Stimulated activated CD4-positive, alpha-beta T cell treated with anti-CD3 and anti-CD28 coated beads, Interleukin-2, amount 100 ng/mL, for 4 hours (primary cell): ENCODE measurements around the gene C19orf73.
"Not testable (repeated sequence)": the region's sequence is repeated elsewhere in the genome, so short reads cannot be mapped to it uniquely, and the experiment has no call there.

Experiments used
- DNase-seq: peaks from one replicate; pipeline ENCODE4 v3.0.0-alpha.2; 2020; ENCODE audit warnings: low read depth

C19orf73 gene

DNA sequence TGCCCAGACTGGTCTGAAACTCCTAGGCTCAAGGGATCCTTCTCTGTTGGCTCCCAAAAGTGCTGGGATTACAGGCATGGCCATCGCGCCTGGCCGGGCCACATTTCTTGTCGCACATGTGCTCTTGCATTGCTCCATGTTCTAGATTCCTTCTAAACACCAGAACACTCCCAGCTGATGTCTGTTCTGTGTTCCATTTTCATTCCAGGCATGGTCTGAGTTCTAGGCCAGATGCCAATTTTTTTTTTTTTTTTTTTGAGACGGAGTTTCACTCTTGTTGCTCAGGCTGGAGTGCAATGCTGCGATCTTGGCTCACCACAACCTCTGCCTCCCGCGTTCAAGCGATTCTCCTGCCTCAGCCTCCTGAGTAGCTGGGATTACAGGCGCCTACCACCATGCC is 2.9 kb upstream of the C19orf73 start:
- not testable (repeated sequence) for DNase-seq

DNA sequence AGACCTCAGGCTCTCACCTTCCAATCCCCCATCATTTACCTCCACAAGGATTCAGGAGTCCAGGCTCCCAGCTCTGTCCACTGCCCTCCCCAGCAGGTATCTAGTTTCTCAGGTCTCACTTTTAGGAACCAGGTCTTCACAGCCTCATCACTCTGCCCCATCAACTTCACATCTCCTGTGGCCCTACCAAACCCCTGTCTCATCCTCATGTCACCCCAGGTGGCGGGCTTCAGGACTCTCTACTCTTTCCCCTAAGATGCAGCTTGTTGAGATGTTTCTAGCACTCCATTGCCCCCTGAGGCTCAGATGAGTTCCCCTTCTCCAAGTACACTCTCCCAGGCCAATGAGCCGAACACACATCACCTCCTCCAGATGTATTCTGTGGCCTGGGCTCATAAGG is 1.9 kb upstream of the C19orf73 start:
- no peak for DNase-seq

DNA sequence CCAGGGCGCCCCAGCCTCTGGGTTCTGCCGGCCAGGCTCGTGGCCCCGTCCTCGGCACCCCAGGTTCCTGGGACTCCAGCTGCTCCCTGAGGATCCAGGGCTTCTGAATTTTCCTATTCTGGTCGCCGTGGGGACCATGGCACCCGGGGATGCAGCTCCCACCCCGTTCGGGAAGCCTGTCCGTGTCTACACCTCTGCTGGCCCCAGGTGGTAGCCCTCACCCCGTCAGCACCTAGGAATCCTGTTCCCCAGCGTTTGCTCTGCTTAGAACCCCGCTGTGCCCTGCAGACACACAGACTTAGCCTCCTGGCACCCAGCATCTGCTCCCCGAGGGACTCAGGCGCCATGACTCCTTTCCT is 1.4 kb upstream of the C19orf73 start:
- no peak for DNase-seq

DNA sequence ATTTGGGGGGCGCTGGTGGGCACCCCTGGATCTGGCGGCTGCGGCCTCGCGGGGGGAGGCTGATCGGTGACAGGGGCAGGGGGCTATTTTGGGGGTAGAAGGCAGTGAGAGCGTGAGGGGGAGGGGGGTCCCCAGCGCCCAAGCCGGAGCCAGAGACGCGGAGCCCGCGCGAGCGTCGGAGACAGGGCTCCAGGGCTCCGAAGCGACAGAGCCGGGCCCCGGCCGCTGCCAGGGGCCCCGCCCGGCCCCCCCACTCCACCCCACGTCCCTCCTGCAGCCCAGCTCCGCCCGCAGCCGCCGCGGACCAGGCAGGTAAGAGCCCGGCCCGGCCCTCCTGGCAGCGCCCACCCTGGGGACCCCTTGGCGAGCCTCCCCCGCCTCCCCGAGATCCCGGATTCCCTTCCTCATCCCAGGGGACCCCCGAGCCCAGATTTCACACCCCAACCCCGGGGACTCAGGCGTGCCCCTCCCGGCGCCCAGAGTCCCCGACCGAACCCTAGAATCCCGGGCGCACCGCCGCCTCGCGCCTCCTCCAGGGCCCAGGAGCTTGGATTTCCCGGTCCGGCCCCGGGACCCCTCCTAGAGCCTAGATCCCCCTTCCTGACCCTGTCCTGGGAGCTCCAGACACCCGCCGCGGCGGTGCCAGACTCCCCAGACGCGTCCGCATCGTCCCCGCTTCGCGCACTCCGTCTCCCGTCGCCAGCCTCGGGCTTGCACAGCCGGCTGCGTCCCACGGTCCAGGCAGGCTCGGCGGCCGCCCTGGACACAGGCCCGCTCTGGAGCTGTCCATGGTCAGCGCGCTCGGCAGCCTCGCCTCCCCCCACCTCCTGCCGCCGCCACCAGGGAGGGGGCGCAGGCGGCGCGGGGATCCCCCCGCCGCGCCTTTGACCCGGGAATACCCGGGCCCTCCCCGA is 725 bp upstream of the C19orf73 start, which contains the start of gene PPFIA3:
Gene PPFIA3, plus strand, starts transcription at position 134 of the 914 bp plus-strand sequence. CDS start 8,330 bp downstream, outside the sequence.
- no peak for DNase-seq

DNA sequence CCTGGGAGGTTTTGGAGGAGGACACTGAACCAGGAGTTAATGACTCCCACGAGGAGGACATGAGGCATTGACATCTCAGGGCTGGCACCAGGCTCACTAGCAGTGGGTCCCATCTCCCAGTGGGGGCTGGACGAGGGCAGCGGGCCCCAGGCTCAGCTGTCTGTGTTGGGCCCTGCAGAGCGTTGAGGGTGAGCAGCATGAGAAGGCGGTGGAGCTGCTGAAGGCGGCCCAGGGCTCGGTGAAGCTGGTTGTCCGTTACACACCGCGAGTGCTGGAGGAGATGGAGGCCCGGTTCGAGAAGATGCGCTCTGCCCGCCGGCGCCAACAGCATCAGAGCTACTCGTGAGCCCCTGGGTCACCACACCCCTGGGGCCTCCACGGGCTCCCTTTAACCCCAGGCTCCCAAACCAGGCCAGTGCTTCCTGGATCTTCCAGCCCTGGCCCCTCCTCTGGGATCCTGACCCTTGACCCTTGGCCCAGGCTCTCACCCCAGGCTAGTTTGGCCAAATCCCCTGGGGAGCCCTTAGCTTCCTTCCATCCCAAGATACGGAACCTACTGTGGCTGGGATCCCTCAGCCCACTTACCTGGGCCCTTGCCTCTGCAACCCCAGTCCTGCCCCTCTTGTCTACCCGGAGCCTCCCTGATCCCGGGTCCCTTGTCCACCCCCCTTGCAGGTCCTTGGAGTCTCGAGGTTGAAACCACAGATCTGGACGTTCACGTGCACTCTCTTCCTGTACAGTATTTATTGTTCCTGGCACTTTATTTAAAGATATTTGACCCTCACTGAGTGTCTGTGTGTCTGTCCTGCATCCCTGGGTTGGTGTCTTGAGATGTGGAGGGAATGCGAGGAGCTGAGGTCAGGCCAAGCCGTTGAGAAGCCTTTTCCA is 1.0 kb downstream of the C19orf73 start:
- DNase-seq = no peak

DNA sequence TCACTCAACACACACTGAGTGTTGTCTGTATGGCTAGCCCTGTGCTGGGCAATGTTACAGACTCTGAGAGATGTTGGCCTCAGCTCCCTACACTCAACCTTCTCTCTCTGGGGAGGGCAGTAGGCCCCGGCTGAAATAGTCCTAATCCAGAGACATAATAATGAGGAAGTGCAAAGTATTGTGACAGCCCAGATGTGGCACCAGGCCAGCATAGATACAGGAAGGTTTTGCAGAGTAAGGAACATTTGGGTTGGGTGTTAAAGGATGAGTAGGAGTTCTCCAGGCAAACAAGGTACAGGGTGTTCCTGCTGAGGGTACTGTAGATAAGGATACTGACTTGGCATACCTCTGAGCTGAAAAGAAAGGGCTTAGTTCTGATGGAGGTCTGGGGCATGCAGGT is 2.4 kb downstream of the C19orf73 start:
- DNase-seq = no peak

DNA sequence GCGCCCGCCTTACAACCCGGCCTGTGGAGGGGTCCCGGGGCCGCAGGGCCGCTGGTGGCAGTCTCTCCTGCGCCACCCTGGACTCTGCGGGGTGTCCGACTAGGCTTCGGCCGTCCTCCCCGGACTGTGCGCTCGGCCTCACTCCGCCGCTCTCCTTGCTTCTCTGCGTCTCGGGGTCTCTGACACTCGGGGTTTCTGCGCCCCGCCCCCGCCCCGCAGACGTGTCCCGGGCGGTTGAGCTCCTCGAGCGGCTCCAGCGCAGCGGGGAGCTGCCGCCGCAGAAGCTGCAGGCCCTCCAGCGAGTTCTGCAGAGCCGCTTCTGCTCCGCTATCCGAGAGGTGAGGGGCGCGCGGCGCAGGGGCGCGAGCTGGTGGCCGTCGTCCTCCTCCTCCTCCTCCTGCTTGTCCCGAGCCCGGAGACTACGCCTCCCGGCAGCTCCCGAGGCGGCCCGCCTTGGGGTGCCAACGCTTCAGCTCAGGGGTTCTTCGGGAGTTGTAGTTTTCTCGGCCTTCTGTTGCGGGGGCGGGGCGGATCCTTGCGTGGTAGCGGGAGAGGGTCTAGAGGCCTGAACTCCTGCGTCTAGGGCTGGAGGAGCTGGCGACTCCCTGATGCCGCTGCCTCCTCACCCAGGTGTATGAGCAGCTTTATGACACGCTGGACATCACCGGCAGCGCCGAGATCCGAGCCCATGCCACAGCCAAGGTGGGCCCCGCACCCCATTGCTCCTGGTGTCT is 4.1 kb downstream of the C19orf73 start:
- peak; percentile 43 for DNase-seq

DNA sequence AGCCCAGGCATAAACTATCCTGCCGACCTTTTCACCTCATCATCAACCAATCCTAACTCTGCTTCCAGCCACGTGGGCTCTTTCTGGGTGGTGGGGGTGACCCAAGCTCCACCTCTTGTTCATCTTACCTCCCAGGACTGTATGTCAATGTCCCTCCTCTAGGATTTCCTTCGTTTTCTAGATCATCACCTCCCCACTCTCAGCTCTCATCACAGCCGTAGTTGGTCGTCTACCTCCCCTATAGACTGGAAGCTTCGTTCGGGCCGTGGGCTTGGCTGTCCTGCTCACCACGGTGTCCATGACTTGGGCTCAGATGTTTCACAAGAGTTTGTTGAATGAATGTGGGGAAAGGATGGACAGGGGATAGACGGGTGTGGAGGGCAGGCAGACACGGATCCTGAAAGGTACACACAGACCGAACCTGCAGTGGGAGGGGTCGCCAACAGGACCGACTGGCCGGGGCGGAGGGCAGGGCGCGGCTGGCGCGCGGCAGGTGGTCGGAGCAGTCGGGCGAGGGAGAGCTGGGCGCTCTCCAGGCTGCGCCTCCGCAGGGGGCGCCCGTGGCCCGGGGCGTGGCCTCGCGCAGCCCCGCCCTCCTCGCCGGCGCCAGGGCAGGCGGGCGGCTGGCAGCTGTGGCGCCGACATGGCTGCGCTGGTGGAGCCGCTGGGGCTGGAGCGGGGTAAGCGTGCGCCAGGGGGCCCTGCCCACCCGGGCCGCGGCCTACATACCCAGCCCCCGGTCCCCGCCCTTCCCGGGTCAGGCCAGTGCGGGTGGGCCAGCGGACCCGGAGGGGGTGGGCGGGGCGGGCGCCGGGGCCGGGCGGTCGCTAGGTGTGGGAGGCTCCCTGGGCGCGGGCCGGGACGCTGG is 4.9 kb downstream of the C19orf73 start, which contains the start of gene LIN7B:
Gene LIN7B, plus strand, starts transcription at position 609 of the 868 bp plus-strand sequence. Its CDS starts 35 bp downstream, at position 644.
- DNase-seq = peak; percentile 57

DNA sequence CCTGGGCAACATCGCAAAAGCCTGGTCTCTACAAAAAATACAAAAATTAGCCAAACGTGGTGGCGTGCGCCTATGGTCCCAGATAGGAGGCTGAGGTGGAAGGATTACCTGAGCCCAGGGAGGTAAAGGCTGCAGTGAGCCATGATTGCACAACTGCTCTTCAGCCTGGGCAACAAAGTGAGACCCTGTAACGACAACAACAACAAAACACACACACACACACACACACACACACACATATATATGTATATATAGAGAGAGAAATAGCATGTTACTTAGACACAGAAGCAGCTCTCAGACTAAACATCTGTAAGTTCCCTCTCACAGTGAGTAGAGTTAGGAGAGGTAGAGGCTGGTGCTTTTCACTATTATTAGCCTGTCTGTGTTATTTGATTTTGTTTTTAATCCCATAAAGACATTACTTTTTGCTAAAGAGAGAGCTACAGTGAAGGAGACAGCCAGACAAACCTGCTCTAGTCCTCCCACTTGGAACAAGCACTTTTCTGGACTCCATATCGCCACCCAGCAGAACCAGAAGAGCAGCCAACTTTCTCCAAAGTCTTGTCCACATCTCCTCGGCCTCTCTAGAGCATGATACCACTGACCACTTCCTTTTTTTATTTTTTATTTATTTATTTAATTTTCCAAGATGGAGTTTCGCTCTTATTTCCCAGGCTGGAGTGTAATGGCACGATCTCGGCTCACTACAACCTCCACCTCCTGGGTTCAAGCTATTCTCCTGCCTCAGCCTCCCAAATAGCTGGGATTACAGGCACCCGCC is 7.5 kb downstream of the C19orf73 start:
- DNase-seq = no peak

DNA sequence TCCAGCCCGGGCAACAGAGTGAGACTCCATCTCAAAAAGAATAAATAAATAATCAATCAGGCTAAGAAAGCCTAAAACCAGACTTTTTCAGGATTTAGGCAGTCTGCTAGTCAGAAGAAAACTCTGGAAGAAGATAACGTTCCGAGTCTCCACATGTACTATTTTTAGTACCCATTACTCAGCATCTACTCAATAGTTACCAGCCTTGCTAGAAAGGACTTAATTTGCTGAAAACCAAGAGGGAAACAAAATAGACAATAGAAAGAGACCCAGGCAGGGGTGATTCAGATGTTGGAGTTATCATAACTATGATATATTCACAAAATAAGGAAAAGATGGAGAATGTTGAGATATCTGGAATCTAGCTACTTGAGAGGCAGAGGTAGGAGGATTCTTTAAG is 8.4 kb downstream of the C19orf73 start:
- no peak for DNase-seq

DNA sequence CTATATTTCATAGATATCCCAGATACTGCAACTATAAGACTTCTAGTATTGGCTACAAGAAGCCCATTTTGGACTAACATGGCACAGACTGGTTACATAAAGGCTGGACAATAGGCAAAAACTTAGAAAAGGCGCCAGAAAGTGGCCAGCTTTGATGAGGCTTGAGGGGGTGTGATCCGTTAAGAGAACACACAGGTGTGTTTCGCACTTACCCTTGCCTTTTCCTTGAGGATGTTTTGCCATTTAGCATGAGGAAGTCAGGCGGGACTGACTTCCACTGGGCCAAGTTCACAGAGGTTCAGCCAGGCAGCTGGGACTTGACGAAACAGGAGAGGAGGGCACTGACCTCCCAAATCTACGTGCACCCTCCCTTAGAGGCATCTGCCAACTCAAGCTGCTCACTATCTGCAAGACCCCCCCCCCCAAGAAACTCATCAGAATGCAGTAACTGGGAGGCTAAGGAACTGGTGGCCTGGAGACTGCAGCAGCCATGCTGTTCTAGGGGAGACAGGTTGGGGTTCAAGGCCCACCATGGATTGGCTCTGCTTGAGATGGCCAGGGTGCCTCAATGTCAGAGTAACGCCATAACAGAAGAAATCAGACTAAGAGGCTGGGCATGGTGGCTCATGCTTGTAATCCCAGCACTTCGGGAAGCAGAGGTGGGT is 9.2 kb downstream of the C19orf73 start:
- no peak for DNase-seq

DNA sequence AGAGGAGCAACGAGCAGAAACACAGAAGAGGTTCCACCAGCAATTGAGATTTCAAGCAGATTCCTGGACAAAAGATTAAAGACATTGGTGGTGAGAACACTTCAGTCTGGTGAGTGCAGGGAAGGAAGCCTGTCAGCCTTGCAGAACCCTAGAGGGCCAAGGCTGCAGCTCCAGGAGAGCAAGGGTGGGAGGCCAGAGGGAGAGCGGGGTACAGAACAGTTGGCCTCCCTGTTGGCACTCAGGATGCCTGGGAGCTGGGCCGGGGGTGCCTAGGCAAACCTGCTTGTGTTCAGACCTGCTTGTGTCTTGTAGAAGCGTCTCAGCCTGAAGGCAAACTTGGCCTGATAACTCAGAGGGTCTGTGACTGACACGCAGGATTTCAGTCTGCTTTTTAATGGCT is 9.9 kb downstream of the C19orf73 start:
- no peak for DNase-seq

DNA sequence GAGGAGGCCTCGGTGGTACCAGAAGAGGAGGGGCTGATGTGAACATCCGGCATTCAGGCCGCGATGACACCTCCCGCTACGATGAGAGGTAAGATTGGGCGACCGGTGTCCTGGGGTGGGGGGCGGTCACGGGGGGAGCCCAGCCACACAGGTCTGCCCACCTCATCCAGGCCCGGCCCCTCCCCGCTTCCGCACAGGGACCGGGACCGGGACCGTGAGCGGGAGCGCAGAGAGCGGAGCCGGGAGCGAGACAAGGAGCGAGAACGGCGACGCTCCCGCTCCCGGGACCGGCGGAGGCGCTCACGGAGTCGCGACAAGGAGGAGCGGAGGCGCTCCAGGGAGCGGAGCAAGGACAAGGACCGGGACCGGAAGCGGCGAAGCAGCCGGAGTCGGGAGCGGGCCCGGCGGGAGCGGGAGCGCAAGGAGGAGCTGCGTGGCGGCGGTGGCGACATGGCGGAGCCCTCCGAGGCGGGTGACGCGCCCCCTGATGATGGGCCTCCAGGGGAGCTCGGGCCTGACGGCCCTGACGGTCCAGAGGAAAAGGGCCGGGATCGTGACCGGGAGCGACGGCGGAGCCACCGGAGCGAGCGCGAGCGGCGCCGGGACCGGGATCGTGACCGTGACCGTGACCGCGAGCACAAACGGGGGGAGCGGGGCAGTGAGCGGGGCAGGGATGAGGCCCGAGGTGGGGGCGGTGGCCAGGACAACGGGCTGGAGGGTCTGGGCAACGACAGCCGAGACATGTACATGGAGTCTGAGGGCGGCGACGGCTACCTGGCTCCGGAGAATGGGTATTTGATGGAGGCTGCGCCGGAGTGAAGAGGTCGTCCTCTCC is 11.1 kb downstream of the C19orf73 start:
- no peak for DNase-seq

DNA sequence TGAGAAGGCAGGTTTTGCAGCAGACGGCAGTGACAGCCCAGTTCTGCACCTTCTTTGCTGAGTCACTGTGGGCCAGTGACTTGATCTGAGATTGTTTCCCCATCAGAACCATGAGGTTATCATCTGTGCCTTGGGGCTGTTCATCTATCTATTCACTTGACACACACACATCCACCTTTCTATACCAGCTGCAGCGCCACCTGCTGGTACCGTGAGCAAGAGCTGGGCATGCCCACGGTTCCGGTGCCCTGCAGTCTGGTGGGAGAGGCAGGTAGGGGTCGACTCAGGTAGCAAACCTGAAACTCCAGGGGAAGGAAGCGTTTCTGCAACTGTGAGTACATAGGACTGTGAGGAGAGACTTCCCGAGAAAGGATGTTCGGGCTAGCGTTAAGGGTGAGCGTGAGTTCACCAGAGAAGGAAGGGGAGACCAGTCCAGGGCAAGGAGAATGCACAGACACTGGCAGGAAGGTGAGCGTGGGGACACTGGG is 12.3 kb downstream of the C19orf73 start:
- peak; percentile 52 for DNase-seq

DNA sequence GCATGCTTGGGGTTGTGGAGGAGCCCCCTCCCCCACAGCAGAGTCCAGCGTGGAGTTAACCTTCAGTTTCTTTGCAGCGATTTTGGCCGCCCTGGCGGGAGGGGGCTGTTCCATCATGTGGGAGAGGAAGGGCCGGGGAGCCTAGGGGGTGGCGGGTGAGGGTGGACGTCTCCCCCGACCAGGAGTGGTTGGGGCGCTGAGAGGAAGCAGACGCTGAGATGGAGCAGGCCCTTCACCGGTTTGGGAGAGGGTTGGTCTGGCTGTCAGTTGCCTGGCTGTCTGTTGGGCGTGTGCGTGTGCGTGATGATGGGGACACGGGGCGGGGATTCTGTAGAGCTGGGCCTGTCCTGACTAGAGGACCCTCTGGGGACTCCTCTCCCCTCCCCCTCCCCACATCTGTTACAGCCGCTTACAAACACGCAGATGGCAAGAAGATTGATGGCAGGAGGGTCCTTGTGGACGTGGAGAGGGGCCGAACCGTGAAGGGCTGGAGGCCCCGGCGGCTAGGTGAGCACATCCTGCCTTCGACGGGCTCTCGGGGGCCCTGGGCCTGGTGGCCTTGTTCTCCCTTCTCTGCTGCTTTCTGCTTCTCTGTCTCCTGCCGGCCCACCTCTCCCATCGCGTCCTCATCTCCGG is 14.6 kb downstream of the C19orf73 start:
- no peak for DNase-seq

DNA sequence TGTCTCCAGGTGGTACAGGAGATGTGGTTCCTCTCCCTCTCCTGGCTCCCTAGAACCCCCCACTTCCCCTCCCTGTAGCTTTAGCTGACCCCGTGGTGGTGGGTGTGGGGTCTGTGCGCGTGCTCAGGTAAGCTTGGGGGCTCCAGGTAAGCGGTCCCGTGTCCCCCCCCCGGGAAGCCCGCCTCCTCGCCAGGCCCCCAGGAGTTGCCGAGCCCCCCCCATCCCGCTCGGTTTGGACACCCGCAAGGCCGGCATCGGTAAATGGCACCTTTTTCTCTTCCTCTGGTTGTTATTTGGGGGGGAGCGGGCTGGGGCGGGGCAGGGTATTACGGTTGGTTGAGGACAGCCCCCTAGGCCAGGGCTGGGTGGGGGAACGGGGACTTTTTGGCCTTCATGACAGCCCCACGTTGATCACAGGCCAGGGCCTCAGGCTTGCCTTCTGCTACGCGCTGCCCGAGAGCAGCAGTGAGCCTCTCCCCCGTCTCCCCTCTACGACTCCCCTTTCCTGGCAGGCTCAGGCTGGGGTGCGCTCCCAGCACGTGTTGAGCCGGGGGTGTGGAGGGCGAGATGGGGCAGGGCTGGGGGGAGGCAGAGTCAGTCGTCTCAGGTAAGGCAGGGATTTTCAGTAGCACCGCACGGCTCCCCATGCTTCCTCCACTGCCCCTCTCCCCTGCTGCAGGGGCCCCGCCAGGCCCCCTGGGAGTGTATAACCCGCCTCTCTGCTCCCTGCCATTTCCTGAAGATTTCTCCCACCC is 15.4 kb downstream of the C19orf73 start:
- DNase-seq = no peak

DNA sequence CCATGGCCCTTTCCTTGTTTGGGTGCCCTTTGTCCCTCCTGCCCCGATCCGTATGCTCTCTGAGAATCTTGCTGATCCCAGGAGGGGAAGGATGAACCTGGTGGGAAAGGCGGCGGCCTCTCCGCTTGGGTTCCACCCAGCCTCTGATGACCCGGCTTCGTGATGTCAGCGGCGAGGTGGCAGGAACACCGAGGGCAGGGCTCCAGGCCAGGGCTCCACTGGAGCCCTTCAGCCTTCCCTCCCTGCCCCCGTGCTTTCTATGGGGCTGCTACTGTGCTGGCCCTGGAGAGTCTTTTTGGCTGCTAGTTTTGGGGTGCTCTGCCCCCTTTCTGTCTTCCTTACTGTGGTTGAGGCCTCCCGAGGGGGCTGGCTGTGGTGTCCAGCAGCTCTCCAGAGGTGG is 16.6 kb downstream of the C19orf73 start:
- DNase-seq = no peak
